HEK293 (cell line): ENCODE results near the gene GLT6D1.

Experiments used
- CTCF ChIA-PET: fragments of 350-600 bp; formaldehyde crosslinking; extraction: SDS; loops from one replicate; lab custom pipeline; 2021; ENCODE audit warnings: antibody characterized with exemption; lab: Yijun Ruan, JAX
- POLR2A ChIA-PET: fragments of 300-600 bp; formaldehyde crosslinking; extraction: SDS; loops from one replicate; lab custom pipeline; 2020; ENCODE audit warnings: antibody characterized with exemption, inconsistent platforms; lab: Yijun Ruan, JAX
- H3K27ac ChIP-seq: fragments of 200-500 bp; sonication (Bioruptor generic); 2 replicates; pipeline ENCODE4 v1.5.1; 2014; ENCODE audit warnings: low read depth, low read length, control low read depth, inconsistent platforms; ENCODE audit errors: extremely low read depth
- H3K36me3 ChIP-seq, 2 experiments: fragments of 200-500 bp in 1 of 2; sonication (Bioruptor generic) in 1 of 2; 1 replicate in 1 of 2; 2 replicates in 1 of 2; pipeline ENCODE4 v1.5.1; 2014 to 2017; ENCODE audit warnings: inconsistent platforms in 2 of 2, low read length in 2 of 2; ENCODE audit not compliant: control insufficient read depth in 2 of 2, insufficient read depth in 1 of 2
- H3K4me1 ChIP-seq: fragments of 200-500 bp; sonication (Bioruptor generic); 2 replicates; pipeline ENCODE4 v1.5.1; 2014; ENCODE audit warnings: mild to moderate bottlenecking, low read length, inconsistent platforms; ENCODE audit not compliant: control insufficient read depth, insufficient read depth
- H3K4me3 ChIP-seq: 2 replicates; pipeline ENCODE4 v1.5.1; 2011; ENCODE audit warnings: low read depth, mild to moderate bottlenecking, control low read depth, low read length, moderate library complexity
- H3K9me3 ChIP-seq: fragments of 200-500 bp; sonication (Bioruptor generic); 2 replicates; pipeline ENCODE4 v1.5.1; 2014; ENCODE audit warnings: low read depth, low read length, inconsistent platforms; ENCODE audit not compliant: control insufficient read depth, insufficient read depth
- BCL11B ChIP-seq: fragments of 450-650 bp; formaldehyde crosslinking; IDR thresholded peaks from 2 replicates; pipeline ENCODE4 v1.5.1; 2016; ENCODE audit warnings: low read depth, missing biosample characterization, missing genetic modification characterization
- GLIS2 ChIP-seq: fragments of 450-650 bp; formaldehyde crosslinking; IDR thresholded peaks from 2 replicates; pipeline ENCODE4 v1.5.1; 2016; ENCODE audit warnings: missing biosample characterization, missing genetic modification characterization
- MYNN ChIP-seq: fragments of 450-650 bp; formaldehyde crosslinking; IDR thresholded peaks from 2 replicates; pipeline ENCODE4 v1.5.1; 2016; ENCODE audit warnings: missing biosample characterization, missing genetic modification characterization, borderline replicate concordance
- PRDM4 ChIP-seq: fragments of 450-650 bp; formaldehyde crosslinking; IDR thresholded peaks from 2 replicates; pipeline ENCODE4 v1.5.1; 2017; ENCODE audit warnings: missing biosample characterization, missing genetic modification characterization
- SETDB1 ChIP-seq: IDR thresholded peaks from one replicate; pipeline ENCODE4 v1.6.1; 2017; ENCODE audit warnings: mild to moderate bottlenecking, low read length, moderate library complexity, mixed read lengths; ENCODE audit not compliant: insufficient read length
- SP7 ChIP-seq: fragments of 450-650 bp; formaldehyde crosslinking; IDR thresholded peaks from 2 replicates; pipeline ENCODE4 v1.5.1; 2016; ENCODE audit warnings: missing biosample characterization, missing genetic modification characterization
- ZBTB1 ChIP-seq: fragments of 450-650 bp; formaldehyde crosslinking; IDR thresholded peaks from 2 replicates; pipeline ENCODE4 v1.5.1; 2016; ENCODE audit warnings: missing biosample characterization, missing genetic modification characterization
- ZBTB20 ChIP-seq: fragments of 450-650 bp; formaldehyde crosslinking; IDR thresholded peaks from 2 replicates; pipeline ENCODE4 v1.5.1; 2016; ENCODE audit warnings: missing biosample characterization, missing genetic modification characterization
- ZNF2 ChIP-seq: fragments of 450-650 bp; formaldehyde crosslinking; IDR thresholded peaks from 2 replicates; pipeline ENCODE4 v1.5.1; 2016; ENCODE audit warnings: missing biosample characterization, missing genetic modification characterization
- ZNF223 ChIP-seq: fragments of 450-650 bp; formaldehyde crosslinking; IDR thresholded peaks from 2 replicates; pipeline ENCODE4 v1.5.1; 2016; ENCODE audit warnings: missing biosample characterization, missing genetic modification characterization
- ZNF449 ChIP-seq: fragments of 450-650 bp; formaldehyde crosslinking; IDR thresholded peaks from 2 replicates; pipeline ENCODE4 v1.5.1; 2017; ENCODE audit warnings: missing biosample characterization, mild to moderate bottlenecking, missing genetic modification characterization, moderate library complexity
- ZNF510 ChIP-seq: fragments of 450-650 bp; formaldehyde crosslinking; IDR thresholded peaks from 2 replicates; pipeline ENCODE4 v1.5.1; 2018; ENCODE audit warnings: mild to moderate bottlenecking, missing genetic modification characterization, missing biosample characterization; ENCODE audit not compliant: insufficient replicate concordance
- ZNF600 ChIP-seq: fragments of 450-650 bp; formaldehyde crosslinking; IDR thresholded peaks from 2 replicates; pipeline ENCODE4 v1.5.1; 2016; ENCODE audit warnings: missing biosample characterization, missing genetic modification characterization
- ZNF792 ChIP-seq: fragments of 450-650 bp; formaldehyde crosslinking; IDR thresholded peaks from 2 replicates; pipeline ENCODE4 v1.5.1; 2016; ENCODE audit warnings: missing biosample characterization, missing genetic modification characterization
- ZSCAN23 ChIP-seq: fragments of 450-650 bp; formaldehyde crosslinking; IDR thresholded peaks from 2 replicates; pipeline ENCODE4 v1.5.1; 2016; ENCODE audit warnings: missing biosample characterization, missing genetic modification characterization
- ZSCAN30 ChIP-seq: fragments of 450-650 bp; IDR thresholded peaks from 2 replicates; pipeline ENCODE4 v1.5.1; 2018; ENCODE audit warnings: missing biosample characterization, mild to moderate bottlenecking, missing genetic modification characterization, moderate library complexity
- TF ChIP-seq, protein P1 (sequence below): fragments of 450-650 bp; formaldehyde crosslinking; IDR thresholded peaks from 2 replicates; pipeline ENCODE4 v1.5.1; 2016; ENCODE audit warnings: missing biosample characterization, missing genetic modification characterization
- TF ChIP-seq, protein P2 (sequence below): fragments of 450-650 bp; formaldehyde crosslinking; conservative IDR thresholded peaks from 2 replicates; pipeline ENCODE4 v1.5.1; 2016; ENCODE audit warnings: low read depth, missing biosample characterization, missing genetic modification characterization
- TF ChIP-seq, protein P3 (sequence below): fragments of 450-650 bp; formaldehyde crosslinking; IDR thresholded peaks from 2 replicates; pipeline ENCODE4 v1.5.1; 2016; ENCODE audit warnings: missing biosample characterization, missing genetic modification characterization

The GLT6D1 gene

DNA sequence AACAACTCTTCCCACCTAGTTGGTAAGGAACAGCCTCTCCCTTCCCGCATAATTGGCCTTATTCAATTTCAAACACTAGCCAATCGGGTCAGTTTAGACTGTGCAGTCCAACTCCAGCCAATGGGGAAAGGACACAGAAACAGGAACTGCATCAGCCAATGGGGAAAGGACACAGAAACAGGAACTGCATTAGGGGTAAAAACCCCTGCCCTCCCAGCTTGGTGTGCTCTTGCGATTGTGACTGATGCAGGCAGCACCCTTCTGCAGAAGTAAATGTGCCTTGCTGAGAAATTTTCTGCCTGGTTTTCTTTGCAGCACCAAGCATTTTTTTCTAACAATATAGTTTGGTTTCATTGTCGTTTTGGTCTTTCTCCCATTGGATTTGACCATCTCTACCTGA, 8.5 kb upstream of the GLT6D1 start (continued):
- no peak for TF ChIP-seq ZSCAN30 (tag by site-specific recombination)

DNA sequence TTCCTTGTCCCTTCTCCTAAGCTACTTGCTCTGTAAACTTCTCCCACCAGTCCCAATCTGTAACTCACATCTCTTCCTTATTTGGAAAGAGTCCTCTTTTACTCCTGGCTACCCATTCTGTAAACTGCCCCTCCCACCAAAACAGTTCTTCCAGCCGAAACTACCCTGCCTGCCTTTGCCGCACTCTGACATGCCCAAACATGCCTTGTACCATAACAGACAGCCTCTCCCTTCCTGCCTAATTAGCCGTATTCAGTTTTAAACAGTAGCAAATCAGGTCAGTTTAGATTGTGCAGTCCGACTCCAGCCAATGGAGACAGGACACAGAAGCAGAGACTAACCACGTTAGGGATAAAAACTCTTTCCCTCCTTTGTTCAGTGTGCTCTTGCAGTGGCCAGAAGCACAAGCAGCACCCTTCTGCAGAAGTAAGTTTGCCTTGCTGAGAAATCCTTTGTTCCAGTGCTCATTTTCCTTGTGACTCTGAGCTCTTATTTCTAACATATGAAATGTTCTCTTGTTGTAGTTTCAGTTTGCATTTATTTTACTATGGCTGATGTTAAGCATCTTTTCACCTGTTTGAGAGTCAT, 5.4 kb upstream of the GLT6D1 start:
- no peak overlapping the region for H3K4me3 ChIP-seq
- no peaks in the 10 kb centered on the region for H3K4me1 ChIP-seq
- no peaks in the 10 kb centered on the region for H3K36me3 ChIP-seq
- ChIA-PET CTCF (no interaction called here), POLR2A (interaction anchor here (0.6 kb wide), 1 partner anchor 295 kb away, joined by 3 read pairs; no protein-coding TSS in a partner anchor)
- H3K9me3 ChIP-seq, result no peaks in the 10 kb centered on the region
- no peak overlapping the region for H3K27ac ChIP-seq
- TF ChIP-seq, protein P1, sequence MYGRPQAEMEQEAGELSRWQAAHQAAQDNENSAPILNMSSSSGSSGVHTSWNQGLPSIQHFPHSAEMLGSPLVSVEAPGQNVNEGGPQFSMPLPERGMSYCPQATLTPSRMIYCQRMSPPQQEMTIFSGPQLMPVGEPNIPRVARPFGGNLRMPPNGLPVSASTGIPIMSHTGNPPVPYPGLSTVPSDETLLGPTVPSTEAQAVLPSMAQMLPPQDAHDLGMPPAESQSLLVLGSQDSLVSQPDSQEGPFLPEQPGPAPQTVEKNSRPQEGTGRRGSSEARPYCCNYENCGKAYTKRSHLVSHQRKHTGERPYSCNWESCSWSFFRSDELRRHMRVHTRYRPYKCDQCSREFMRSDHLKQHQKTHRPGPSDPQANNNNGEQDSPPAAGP (tag by site-specific recombination), result 0 out of 2 replicates have a peak, but pooled peaks have one; percentile 29
- TF ChIP-seq ZNF600 (no peak), SETDB1 (peak; percentile 99), ZBTB20 (tag by site-specific recombination) (no peak), ZNF2 (tag by site-specific recombination) (no peak), MYNN (tag by site-specific recombination) (no peak), ZSCAN23 (tag by site-specific recombination) (no peak), ZNF449 (no peak), SP7 (no peak), GLIS2 (tag by site-specific recombination) (no peak), ZBTB1 (tag by site-specific recombination) (no peak), ZNF792 (tag by site-specific recombination) (no peak), ZNF510 (tag by site-specific recombination) (no peak), BCL11B (tag by site-specific recombination) (no peak), PRDM4 (tag by site-specific recombination) (no peak), ZNF223 (no peak)
- TF ChIP-seq, protein P2, sequence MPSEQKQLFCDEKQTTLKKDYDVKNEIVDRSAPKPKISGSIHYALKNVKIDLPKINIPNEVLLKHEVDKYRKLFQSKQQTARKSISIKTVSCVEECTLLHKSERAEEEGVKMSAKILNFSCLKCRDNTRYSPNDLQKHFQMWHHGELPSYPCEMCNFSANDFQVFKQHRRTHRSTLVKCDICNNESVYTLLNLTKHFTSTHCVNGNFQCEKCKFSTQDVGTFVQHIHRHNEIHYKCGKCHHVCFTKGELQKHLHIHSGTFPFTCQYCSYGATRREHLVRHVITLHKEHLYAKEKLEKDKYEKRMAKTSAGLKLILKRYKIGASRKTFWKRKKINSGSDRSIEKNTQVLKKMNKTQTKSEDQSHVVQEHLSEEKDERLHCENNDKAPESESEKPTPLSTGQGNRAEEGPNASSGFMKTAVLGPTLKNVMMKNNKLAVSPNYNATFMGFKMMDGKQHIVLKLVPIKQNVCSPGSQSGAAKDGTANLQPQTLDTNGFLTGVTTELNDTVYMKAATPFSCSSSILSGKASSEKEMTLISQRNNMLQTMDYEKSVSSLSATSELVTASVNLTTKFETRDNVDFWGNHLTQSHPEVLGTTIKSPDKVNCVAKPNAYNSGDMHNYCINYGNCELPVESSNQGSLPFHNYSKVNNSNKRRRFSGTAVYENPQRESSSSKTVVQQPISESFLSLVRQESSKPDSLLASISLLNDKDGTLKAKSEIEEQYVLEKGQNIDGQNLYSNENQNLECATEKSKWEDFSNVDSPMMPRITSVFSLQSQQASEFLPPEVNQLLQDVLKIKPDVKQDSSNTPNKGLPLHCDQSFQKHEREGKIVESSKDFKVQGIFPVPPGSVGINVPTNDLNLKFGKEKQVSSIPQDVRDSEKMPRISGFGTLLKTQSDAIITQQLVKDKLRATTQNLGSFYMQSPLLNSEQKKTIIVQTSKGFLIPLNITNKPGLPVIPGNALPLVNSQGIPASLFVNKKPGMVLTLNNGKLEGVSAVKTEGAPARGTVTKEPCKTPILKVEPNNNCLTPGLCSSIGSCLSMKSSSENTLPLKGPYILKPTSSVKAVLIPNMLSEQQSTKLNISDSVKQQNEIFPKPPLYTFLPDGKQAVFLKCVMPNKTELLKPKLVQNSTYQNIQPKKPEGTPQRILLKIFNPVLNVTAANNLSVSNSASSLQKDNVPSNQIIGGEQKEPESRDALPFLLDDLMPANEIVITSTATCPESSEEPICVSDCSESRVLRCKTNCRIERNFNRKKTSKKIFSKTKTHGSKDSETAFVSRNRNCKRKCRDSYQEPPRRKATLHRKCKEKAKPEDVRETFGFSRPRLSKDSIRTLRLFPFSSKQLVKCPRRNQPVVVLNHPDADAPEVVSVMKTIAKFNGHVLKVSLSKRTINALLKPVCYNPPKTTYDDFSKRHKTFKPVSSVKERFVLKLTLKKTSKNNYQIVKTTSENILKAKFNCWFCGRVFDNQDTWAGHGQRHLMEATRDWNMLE, result peak; percentile 38; the same call in 1 of the 2 replicates
- TF ChIP-seq, protein P3, sequence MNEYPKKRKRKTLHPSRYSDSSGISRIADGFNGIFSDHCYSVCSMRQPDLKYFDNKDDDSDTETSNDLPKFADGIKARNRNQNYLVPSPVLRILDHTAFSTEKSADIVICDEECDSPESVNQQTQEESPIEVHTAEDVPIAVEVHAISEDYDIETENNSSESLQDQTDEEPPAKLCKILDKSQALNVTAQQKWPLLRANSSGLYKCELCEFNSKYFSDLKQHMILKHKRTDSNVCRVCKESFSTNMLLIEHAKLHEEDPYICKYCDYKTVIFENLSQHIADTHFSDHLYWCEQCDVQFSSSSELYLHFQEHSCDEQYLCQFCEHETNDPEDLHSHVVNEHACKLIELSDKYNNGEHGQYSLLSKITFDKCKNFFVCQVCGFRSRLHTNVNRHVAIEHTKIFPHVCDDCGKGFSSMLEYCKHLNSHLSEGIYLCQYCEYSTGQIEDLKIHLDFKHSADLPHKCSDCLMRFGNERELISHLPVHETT (tag by site-specific recombination), result no peak
